CD4-positive, alpha-beta T cell (primary cell): Measurements from ENCODE around the gene SNX24. TPM values are rescaled to one million over a fixed set of nuclear protein-coding genes. Genes with fewer than 3 reads are reported as not detected.

Source experiments
- ATAC-seq: fragments of 200-7000 bp; cut with Tn5 transposase; one replicate; pipeline ENCODE4 v1.10.0; 2022; ENCODE audit warnings: mild to moderate bottlenecking; ENCODE audit not compliant: poor library complexity
- CTCF ChIA-PET: fragments of 350-600 bp; sonication (Branson Sonifier 250); formaldehyde crosslinking; loops from one replicate; lab custom pipeline; 2021; ENCODE audit warnings: antibody characterized with exemption, inconsistent platforms; lab: Charles Lee
- POLR2A ChIA-PET: fragments of 350-600 bp; sonication (Branson Sonifier 250); formaldehyde crosslinking; loops from one replicate; lab custom pipeline; 2021; ENCODE audit warnings: antibody characterized with exemption, inconsistent platforms; lab: Charles Lee
- DNase-seq, 14 experiments: peaks; one replicate each; pipeline ENCODE4 v3.0.0-alpha.2; 2013 to 2020; ENCODE audit warnings: mixed read lengths in 2 of 14
- H3K27ac ChIP-seq, 2 donors: one replicate each; pipeline versions ENCODE4 v1.5.1 to v1.7.0; 2013; ENCODE audit warnings: low read length in 2 of 2, low read depth in 1 of 2, mild to moderate bottlenecking in 1 of 2
- H3K27me3 ChIP-seq, 2 experiments: 1 replicate in 1 of 2; 2 replicates in 1 of 2; pipeline versions ENCODE4 v1.6.1 to v1.7.0; 2013; ENCODE audit warnings: low read length in 2 of 2, control low read depth in 1 of 2, mild to moderate bottlenecking in 1 of 2, moderate library complexity in 1 of 2; ENCODE audit not compliant: insufficient read depth in 2 of 2, control insufficient read depth in 1 of 2
- H3K36me3 ChIP-seq: one replicate; pipeline ENCODE4 v1.6.1; 2013; ENCODE audit warnings: low read length, control low read depth; ENCODE audit not compliant: insufficient read depth
- H3K4me1 ChIP-seq: one replicate; pipeline ENCODE4 v1.6.1; 2013; ENCODE audit warnings: low read length, control low read depth; ENCODE audit not compliant: insufficient read depth
- H3K4me3 ChIP-seq: one replicate; pipeline ENCODE4 v1.5.1; 2013; ENCODE audit warnings: mild to moderate bottlenecking, low read length, moderate library complexity
- H3K9me3 ChIP-seq, 2 experiments: 1 replicate in 1 of 2; 2 replicates in 1 of 2; pipeline versions ENCODE4 v1.6.1 to v1.7.0; 2013; ENCODE audit warnings: low read length in 2 of 2, mild to moderate bottlenecking in 2 of 2, control low read depth in 1 of 2, moderate library complexity in 1 of 2; ENCODE audit not compliant: control insufficient read depth in 1 of 2, insufficient read depth in 1 of 2
- H3K27ac Mint-ChIP-seq: one replicate; pipeline ENCODE4 v1.8.0; 2020; ENCODE audit warnings: mixed read lengths
- H3K27me3 Mint-ChIP-seq: one replicate; pipeline ENCODE4 v1.8.0; 2021; ENCODE audit warnings: mixed read lengths
- H3K36me3 Mint-ChIP-seq: one replicate; pipeline ENCODE4 v1.8.0; 2021; ENCODE audit warnings: low read depth, mixed read lengths
- H3K4me1 Mint-ChIP-seq: one replicate; pipeline ENCODE4 v1.8.0; 2021; ENCODE audit warnings: low read depth, mixed read lengths
- H3K4me3 Mint-ChIP-seq: one replicate; pipeline ENCODE4 v1.8.0; 2020; ENCODE audit warnings: mild to moderate bottlenecking, mixed read lengths
- H3K9me3 Mint-ChIP-seq: one replicate; pipeline ENCODE4 v1.8.0; 2020; ENCODE audit warnings: mixed read lengths
- CTCF ChIP-seq: fragments of 200-600 bp; IDR thresholded peaks from one replicate; pipeline ENCODE4 v1.8.0; 2022; ENCODE audit warnings: antibody characterized with exemption, mild to moderate bottlenecking
- intact Hi-C, 2 experiments: fragments of 100-400 bp; cut with DNase I in 1 of 2; cut with micrococcal nuclease in 1 of 2; formaldehyde crosslinking; loops; one replicate each; pipeline versions ENCODE4 v1.15.1 to v1.9.0; 2023 to 2025; cut with DNase I, micrococcal nuclease
- total RNA-seq, 174 experiments: library from RNA in 2 of 174; stranded (reverse) in 2 of 174; gene quantifications; one replicate each; pipeline ENCODE4 v1.2.3 and lab custom pipeline; 2021 to 2026

SNX24 gene
- total RNA-seq, 2 experiments from 2014 or later, result 2.3 to 3.0 TPM

GRCh38 chr5:122916490-122916889, 71.1 kb downstream of the SNX24 start:
- Histone ChIP-seq H3K4me1 (no peaks in the 10 kb centered on the region), H3K4me3 (no peak overlapping the region), H3K27ac (no peak overlapping the region), H3K9me3 (peaks cover 0 to 6% of the 10 kb centered on the region in 2 experiments), H3K27me3 (no peaks in the 10 kb centered on the region), H3K36me3 (no peaks in the 10 kb centered on the region)
- Mint-ChIP-seq H3K4me1 (no peaks in the 10 kb centered on the region), H3K9me3 (no peaks in the 10 kb centered on the region), H3K27me3 (no peaks in the 10 kb centered on the region), H3K4me3 (no peak overlapping the region), H3K36me3 (peaks cover 4% of the 10 kb centered on the region), H3K27ac (no peak overlapping the region)
- CTCF ChIA-PET, result no interaction called here
- no peak for TF ChIP-seq CTCF
- intact Hi-C loops, result no loop called here
- no peak for ATAC-seq
- POLR2A ChIA-PET, result no interaction called here
- no peak for DNase-seq

GRCh38 chr5:122919969-122920368, 74.6 kb downstream of the SNX24 start:
- H3K4me1 Mint-ChIP-seq, result no peaks in the 10 kb centered on the region
- ATAC-seq, result no peak
- POLR2A ChIA-PET, result no interaction called here
- no peak overlapping the region for H3K27ac Mint-ChIP-seq
- H3K36me3 Mint-ChIP-seq, result peaks cover 4% of the 10 kb centered on the region
- H3K4me1 ChIP-seq, result no peaks in the 10 kb centered on the region
- no peak overlapping the region for H3K4me3 Mint-ChIP-seq
- no peak for DNase-seq
- no peak overlapping the region for H3K27ac ChIP-seq
- CTCF ChIA-PET, result no interaction called here
- no peak overlapping the region for H3K4me3 ChIP-seq
- TF ChIP-seq CTCF, result no peak
- intact Hi-C loops, result no loop called here
- no peaks in the 10 kb centered on the region for H3K27me3 ChIP-seq
- no peaks in the 10 kb centered on the region for H3K9me3 Mint-ChIP-seq
- H3K27me3 Mint-ChIP-seq, result no peaks in the 10 kb centered on the region
- no peaks in the 10 kb centered on the region for H3K9me3 ChIP-seq
- H3K36me3 ChIP-seq, result no peaks in the 10 kb centered on the region

GRCh38 chr5:122921826-122922225, 76.4 kb downstream of the SNX24 start:
- no peaks in the 10 kb centered on the region for H3K9me3 ChIP-seq
- no peak overlapping the region for H3K27ac Mint-ChIP-seq
- ChIA-PET CTCF (no interaction called here), POLR2A (no interaction called here)
- no peaks in the 10 kb centered on the region for H3K9me3 Mint-ChIP-seq
- no peaks in the 10 kb centered on the region for H3K36me3 Mint-ChIP-seq
- TF ChIP-seq CTCF, result no peak
- no peak overlapping the region for H3K4me3 Mint-ChIP-seq
- H3K27me3 ChIP-seq, result no peaks in the 10 kb centered on the region
- DNase-seq (no peak), ATAC-seq (no peak)
- intact Hi-C loops, result no loop called here
- H3K4me1 ChIP-seq, result no peaks in the 10 kb centered on the region
- no peaks in the 10 kb centered on the region for H3K27me3 Mint-ChIP-seq
- H3K4me1 Mint-ChIP-seq, result no peaks in the 10 kb centered on the region
- H3K4me3 ChIP-seq, result no peak overlapping the region
- no peak overlapping the region for H3K27ac ChIP-seq
- H3K36me3 ChIP-seq, result no peaks in the 10 kb centered on the region
